Measurements from ENCODE around the gene CC2D2B. TPM values are rescaled to one million over a fixed set of nuclear protein-coding genes. Genes with fewer than 3 reads are reported as not detected.

Gene CC2D2B
- total and polyA plus RNA-seq, 2 donors from 2014 or later: 0.80 to 2.5 TPM

DNA sequence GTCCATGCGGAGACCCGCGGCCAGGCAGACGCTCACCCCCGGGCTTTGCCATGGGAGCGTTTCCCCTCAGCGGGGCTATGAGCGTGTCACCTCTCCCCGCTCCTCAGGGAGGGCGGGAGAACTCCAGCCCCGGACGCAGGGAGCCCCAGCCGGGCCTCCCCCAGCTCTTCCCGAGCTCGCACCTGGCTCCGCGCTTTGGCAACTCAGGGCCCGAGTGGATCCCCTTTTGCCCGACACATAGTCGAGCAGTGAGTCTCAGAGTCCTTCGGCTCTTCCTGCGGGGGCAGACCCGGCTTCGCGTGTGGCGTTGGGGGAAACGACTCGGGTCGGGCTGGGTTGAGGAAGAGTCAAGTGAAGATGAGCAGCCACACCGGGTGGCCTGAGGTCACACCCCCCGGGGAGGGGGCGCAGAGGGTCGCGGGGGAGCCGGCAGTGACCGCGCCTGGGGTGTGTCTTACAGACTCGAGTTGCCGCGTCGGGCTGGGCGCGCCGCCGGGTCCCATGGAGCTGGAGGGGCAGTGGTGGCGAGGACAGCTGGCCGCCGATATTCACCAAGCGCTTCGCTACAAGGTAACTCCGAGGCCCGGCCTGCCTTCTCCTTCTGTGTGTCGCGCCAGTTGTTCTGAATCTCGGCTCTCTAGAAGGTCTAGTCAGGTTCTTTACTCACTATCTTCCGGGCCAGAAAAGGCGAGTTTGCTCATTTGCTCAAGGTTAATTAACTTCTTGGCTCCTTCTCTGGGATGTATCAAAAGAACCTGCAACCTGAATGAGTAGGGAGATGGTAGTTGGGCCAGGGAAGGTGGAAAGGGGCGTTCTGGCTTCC lies 136.3 kb downstream of the CC2D2B start:
- H3K36me3 ChIP-seq (ENCODE audit: control insufficient read depth in 2 of 3, insufficient read depth in 3 of 3, low read length in 3 of 3): no peaks in the 10 kb centered on the region
- peaks cover 0 to 8% (median 5%) of the 10 kb centered on the region in 3 donors for H3K4me1 ChIP-seq (ENCODE audit: control insufficient read depth in 2 of 3, insufficient read depth in 2 of 3, low read depth in 1 of 3, low read length in 3 of 3)
- H3K4me3 ChIP-seq (ENCODE audit: low read length in 3 of 3): peak overlapping the region; percentile 66 to 80 (median 76)
- DNase-seq (peak; percentile 75 to 89 (median 83)), FAIRE-seq (no peak)
- TF ChIP-seq, protein P1, sequence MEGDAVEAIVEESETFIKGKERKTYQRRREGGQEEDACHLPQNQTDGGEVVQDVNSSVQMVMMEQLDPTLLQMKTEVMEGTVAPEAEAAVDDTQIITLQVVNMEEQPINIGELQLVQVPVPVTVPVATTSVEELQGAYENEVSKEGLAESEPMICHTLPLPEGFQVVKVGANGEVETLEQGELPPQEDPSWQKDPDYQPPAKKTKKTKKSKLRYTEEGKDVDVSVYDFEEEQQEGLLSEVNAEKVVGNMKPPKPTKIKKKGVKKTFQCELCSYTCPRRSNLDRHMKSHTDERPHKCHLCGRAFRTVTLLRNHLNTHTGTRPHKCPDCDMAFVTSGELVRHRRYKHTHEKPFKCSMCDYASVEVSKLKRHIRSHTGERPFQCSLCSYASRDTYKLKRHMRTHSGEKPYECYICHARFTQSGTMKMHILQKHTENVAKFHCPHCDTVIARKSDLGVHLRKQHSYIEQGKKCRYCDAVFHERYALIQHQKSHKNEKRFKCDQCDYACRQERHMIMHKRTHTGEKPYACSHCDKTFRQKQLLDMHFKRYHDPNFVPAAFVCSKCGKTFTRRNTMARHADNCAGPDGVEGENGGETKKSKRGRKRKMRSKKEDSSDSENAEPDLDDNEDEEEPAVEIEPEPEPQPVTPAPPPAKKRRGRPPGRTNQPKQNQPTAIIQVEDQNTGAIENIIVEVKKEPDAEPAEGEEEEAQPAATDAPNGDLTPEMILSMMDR (IDR thresholded peaks at IDR 0.05; ENCODE audit: borderline replicate concordance, extremely low read depth, insufficient read depth): no peak
- H3K27me3 ChIP-seq (ENCODE audit: control insufficient read depth, insufficient read depth, low read length): no peaks in the 10 kb centered on the region
- peak overlapping the region; percentile 63 to 89 (median 68) for H3K9ac ChIP-seq (ENCODE audit: low read length in 3 of 3)
- H3K9me3 ChIP-seq (ENCODE audit: control insufficient read depth in 2 of 3, insufficient read depth in 1 of 3, low read length in 3 of 3): no peaks in the 10 kb centered on the region
- intact Hi-C loops (cut with DNase I): no loop called here
- peak overlapping the region; percentile 75 to 79 for H3K27ac ChIP-seq (ENCODE audit: low read depth in 2 of 2, low read length in 2 of 2)

- FAIRE-seq: no peak
- intact Hi-C loops (cut with DNase I): no loop called here
- peaks cover 0 to 8% (median 5%) of the 10 kb centered on the region in 3 donors for H3K4me1 ChIP-seq (ENCODE audit: control insufficient read depth in 2 of 3, insufficient read depth in 2 of 3, low read depth in 1 of 3, low read length in 3 of 3)
- TF ChIP-seq, protein P1 (IDR thresholded peaks at IDR 0.05; ENCODE audit: borderline replicate concordance, extremely low read depth, insufficient read depth): no peak
- H3K4me3 ChIP-seq (ENCODE audit: low read length in 3 of 3): peak overlapping the region; percentile 66 to 80 (median 76)
- peak overlapping the region in 1 of 2 donors; percentile 75 for H3K27ac ChIP-seq (ENCODE audit: low read depth in 2 of 2, low read length in 2 of 2)
- no peaks in the 10 kb centered on the region for H3K27me3 ChIP-seq (ENCODE audit: control insufficient read depth, insufficient read depth, low read length)
- H3K36me3 ChIP-seq (ENCODE audit: control insufficient read depth in 2 of 3, insufficient read depth in 3 of 3, low read length in 3 of 3): no peaks in the 10 kb centered on the region
- peak overlapping the region; percentile 63 to 89 (median 68) for H3K9ac ChIP-seq (ENCODE audit: low read length in 3 of 3)
- peak in 2 of 5 donors; percentile 43 to 55 for DNase-seq
- H3K9me3 ChIP-seq (ENCODE audit: control insufficient read depth in 2 of 3, insufficient read depth in 1 of 3, low read length in 3 of 3): no peaks in the 10 kb centered on the region
These were observed 137.0 kb downstream of the CC2D2B start for GRCh38 chr10:96044736-96045135.

DNA sequence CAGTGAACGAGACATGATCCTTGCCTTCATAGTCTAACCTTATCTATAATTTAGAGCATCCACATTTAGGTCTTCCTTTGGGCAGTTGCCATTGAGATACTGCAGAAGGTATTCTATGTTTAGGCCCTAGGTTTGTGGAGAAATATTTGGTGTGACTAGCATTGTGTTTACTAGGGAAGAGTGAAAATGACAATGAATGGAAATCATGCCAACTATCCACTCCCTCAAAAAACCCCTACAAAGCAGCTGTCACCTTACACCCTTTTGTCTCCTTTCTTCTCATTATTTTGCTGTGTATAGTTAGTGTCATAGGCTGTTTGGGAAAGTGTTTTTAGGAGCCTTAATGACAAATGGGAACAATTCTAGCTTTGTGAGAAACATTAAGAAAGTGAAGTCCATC lies 138.8 kb downstream of the CC2D2B start:
- no peaks in the 10 kb centered on the region for H3K36me3 ChIP-seq (ENCODE audit: control insufficient read depth in 2 of 3, insufficient read depth in 3 of 3, low read length in 3 of 3)
- no peak overlapping the region for H3K9ac ChIP-seq (ENCODE audit: low read length in 3 of 3)
- DNase-seq: no peak
- H3K27ac ChIP-seq (ENCODE audit: low read depth in 2 of 2, low read length in 2 of 2): no peak overlapping the region
- intact Hi-C loops (cut with DNase I): no loop called here
- TF ChIP-seq, protein P1 (IDR thresholded peaks at IDR 0.05; ENCODE audit: borderline replicate concordance, extremely low read depth, insufficient read depth): no peak
- no peaks in the 10 kb centered on the region for H3K27me3 ChIP-seq (ENCODE audit: control insufficient read depth, insufficient read depth, low read length)
- H3K9me3 ChIP-seq (ENCODE audit: control insufficient read depth in 2 of 3, insufficient read depth in 1 of 3, low read length in 3 of 3): no peaks in the 10 kb centered on the region
- peaks cover 0 to 8% (median 5%) of the 10 kb centered on the region in 3 donors for H3K4me1 ChIP-seq (ENCODE audit: control insufficient read depth in 2 of 3, insufficient read depth in 2 of 3, low read depth in 1 of 3, low read length in 3 of 3)
- no peak for FAIRE-seq
- H3K4me3 ChIP-seq (ENCODE audit: low read length in 3 of 3): no peak overlapping the region
